Left renal pelvis (tissue), 4 donors: ENCODE data around the gene DRAM2. TPM values are rescaled to one million over a fixed set of nuclear protein-coding genes. Genes with fewer than 3 reads are reported as not detected.
"Not testable (repeated sequence)": the region's sequence is repeated elsewhere in the genome, so short reads cannot be mapped to it uniquely, and the experiment has no call there.

Experiments
- DNase-seq, 4 donors: peaks; one replicate each; pipeline ENCODE4 v3.0.0-alpha.2; 2013; ENCODE audit warnings: low read depth in 4 of 4, low spot score in 3 of 4
- polyA plus RNA-seq, 4 donors: library from polyadenylated mRNA; unstranded; fragments of 120-200 nt; gene quantifications; one replicate each; pipeline ENCODE4 v1.2.1, GENCODE V29; 2013; ENCODE audit not compliant: insufficient read length in 4 of 4

The DRAM2 gene
- polyA plus RNA-seq, 4 donors: 47.6 to 78.1 (median 73.1) TPM

- DNase-seq: no peak
Measured at GRCh38 chr1:111084999-111085398, 54.9 kb downstream of the DRAM2 start.

- no peak for DNase-seq
Measured at GRCh38 chr1:111082421-111083203, 57.3 kb downstream of the DRAM2 start.

- DNase-seq: not testable (repeated sequence)
Measured at GRCh38 chr1:111079329-111079728, 60.6 kb downstream of the DRAM2 start.

- DNase-seq: not testable (repeated sequence)
Measured at GRCh38 chr1:111077312-111077711, 62.6 kb downstream of the DRAM2 start.

Other genes starting within 250 kb of the DRAM2 start
- 10 to 100 TPM in 3 of 4 donors, 1 to 10 TPM in 1; 8.7 to 19.8 (median 17.2) TPM for gene LRIF1, start 176.2 kb downstream of the DRAM2 start, polyA plus RNA-seq
- gene CEPT1, start 130 bp upstream of the DRAM2 start, polyA plus RNA-seq: 10 to 100 TPM; 34.5 to 54.7 (median 52.6) TPM
- 10 to 100 TPM in 3 of 4 donors, 1 to 10 TPM in 1; 4.0 to 20.0 (median 16.9) TPM for gene DENND2D, start 60.6 kb upstream of the DRAM2 start, polyA plus RNA-seq
- gene CHI3L2, start 87.6 kb upstream of the DRAM2 start, polyA plus RNA-seq: under 1 TPM in 2 of 4 donors, not detected in 2; 0.11 to 0.31 TPM
- gene CHIA, start 150.8 kb upstream of the DRAM2 start, polyA plus RNA-seq: not detected